Bladder microvascular endothelial cell (primary cell): Measurements from ENCODE around the gene DOCK11. TPM values are rescaled to one million over a fixed set of nuclear protein-coding genes. Genes with fewer than 3 reads are reported as not detected.

ENCODE experiments used
- total RNA-seq: library from RNA; depleted of rRNA; stranded (reverse); fragments of >200 nt; gene quantifications from 2 replicates; pipeline ENCODE4 v1.2.3, GENCODE V29; 2014

The DOCK11 gene
- 0.13 and 0.49 TPM in 2 replicates for total RNA-seq

GRCh38 chrX:118495061-118495921 is at the start of gene DOCK11:
DOCK11 (plus strand) TSS chrX:118495815; CDS start chrX:118495972, 157 bp downstream.

GRCh38 chrX:118726887-118727685 is 231.5 kb downstream of the DOCK11 start, which contains the start of gene IL13RA1:
IL13RA1 (plus strand) TSS chrX:118727606; CDS start chrX:118727639, 33 bp downstream.

Other genes with a start within 250 kb of the DOCK11 start
- gene WDR44, start 149.7 kb upstream of the DOCK11 start, total RNA-seq: 9.2 and 16.2 TPM in 2 replicates
- gene IL13RA1, start 231.8 kb downstream of the DOCK11 start, total RNA-seq: 35.8 and 84.3 TPM in 2 replicates